Measurements from ENCODE around the gene NEXN.

The NEXN gene

DNA sequence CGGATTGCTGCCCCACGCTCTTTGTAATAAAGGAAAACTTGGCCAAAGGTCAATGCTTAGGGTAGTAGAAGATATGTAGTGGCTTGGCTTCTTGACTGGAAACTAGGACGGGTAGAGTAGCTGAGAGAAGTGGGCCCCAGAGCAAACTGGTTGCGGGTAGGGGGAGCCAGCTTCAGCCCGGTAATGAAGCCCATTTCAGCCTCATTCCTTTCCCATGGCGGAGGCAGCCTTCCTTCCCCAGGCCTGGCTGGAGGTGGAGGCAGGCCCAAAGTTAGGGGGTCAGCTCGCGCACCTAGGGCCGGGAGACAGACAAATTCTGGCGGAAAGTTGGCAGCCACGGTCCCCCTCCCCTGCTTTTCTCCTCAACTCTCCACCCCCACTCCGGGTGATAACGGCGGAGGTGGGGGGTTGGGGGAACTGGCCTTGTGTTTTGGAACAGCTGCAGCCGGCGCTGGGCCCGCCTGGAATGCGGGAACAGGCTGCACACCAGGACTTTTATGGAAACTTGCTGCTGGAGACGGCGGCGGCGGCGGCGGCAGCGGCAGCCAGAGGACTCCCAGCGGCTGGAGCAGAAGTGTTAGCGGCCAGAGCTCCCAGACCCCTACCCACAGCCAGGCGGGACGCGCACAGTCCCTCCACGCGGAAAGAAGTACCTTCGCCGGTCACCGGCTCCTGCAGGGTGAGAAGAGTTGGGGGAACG, at the start of gene NEXN:
TSS of gene NEXN (plus strand) at position 544 of the 700 bp plus-strand sequence. CDS start 27,483 bp downstream, outside the sequence.
- DNase-seq (ENCODE audit: low read depth) = no peak

DNA sequence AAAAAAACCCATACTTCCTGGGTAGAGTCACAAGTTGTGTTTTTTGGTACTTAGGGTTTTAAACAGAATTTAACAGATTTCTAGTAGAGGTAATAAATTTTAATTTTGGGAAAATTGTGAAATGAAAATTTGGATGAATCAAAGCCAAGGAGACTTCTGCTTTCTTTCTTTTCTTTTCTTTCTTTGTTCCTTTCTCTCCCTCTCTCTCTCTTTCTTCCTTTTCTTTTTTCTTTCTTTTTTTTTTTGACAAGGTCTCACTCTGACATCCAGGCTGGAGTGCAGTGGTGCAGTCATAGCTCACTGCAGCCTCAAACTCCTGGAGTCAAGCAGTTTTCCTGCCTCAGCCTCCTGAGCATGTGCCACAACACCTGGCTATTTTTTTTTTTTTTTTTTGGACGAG, 46.9 kb upstream of the NEXN start:
- DNase-seq (ENCODE audit: low read depth) = no peak

DNA sequence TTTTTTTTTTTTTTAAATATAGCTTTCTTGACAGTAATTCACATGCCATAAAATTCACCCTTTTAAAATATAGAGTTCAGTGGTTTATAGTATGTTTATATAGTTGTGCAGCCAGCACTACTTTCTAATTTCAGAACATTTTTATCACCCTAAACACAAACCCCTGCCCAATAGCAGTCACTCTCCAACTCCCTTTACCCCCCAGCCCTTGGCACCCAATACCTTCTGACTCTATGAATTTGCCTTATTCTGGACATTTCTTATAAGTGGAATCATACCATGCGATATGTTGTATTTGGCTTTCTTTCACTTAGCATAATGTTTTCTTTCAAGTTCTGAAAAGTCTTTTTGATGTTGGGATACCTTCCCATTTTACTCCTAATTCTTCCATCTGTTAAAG, 42.5 kb upstream of the NEXN start:
- no peak for DNase-seq (ENCODE audit: low read depth)

DNA sequence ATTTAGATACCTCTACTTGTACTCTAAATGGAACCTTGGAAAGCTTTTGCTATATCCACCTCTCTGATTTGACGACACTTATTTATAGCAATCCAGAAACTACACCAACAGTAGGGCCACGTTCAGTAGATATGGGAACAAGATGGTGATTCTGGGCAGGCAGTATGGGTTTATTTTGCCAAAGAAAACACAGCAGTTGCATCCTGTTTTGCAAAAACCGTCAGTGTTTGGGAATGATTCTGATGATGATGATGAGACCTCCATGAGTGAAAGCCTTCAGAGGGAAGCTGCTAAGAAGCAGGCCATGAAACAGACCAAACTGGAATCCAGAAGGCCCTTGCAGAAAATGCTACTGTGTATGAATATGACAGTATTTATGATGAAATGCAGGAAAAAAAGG, 41.5 kb upstream of the NEXN start:
- DNase-seq (ENCODE audit: low read depth) = no peak

DNA sequence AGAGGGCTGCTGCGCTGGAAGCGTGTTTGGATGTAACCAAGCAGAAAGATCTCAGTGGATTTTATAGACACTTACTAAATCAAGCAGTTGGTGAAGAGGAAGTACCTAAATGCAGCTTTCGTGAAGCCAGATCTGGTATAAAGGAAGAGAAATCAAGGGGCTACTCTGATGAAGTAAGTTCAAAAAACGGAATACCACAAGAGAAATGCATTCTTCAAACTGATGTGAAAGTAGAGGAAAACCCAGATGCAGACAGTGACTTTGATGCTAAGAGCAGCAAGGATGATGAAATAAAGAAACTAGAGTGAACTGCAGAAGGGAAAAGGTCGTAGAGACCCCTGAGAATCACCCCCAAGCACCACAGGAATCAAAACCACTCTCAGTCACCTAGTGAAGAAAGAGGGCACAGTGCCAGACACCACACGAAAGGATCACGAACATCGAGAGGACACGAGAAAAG, 40.8 kb upstream of the NEXN start:
- no peak for DNase-seq (ENCODE audit: low read depth)

DNA sequence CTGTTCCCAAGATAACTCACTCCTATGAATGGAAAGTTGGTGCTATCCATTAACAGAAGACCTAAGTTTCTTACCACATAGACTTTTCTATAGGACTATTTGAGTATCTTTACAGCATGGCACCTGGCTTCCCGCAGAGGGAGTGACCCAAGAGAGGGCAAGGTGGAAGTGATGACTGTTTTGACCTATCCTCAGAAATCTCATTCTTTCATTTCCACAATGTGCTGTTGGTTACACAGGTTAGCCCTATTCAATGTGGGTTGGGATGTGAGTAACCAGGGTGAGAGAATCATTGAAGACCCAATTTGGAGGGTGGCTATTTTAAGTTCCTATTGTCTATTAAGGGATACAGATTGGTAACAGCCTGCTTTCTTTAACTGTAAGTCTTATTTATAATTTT, 38.3 kb upstream of the NEXN start:
- no peak for DNase-seq (ENCODE audit: low read depth)

DNA sequence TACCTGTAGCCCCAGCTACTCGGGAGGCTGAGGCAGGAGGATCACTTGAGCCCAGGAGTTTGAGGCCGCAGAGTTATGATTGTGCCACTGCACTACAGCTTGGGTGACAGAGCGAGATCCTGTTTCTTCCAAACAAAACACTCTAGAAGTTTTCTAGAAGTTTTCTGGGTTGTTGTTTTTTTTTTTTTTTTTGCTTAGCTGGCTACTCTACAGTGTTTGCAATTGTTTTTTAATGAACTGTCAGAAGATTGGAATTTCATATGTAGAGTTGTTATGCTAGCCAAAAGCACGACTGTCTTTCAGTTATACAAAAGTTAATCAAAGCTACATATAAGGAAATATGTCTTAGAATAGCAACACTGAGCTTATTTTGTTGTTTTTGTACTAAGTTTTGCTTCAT, 30.9 kb upstream of the NEXN start:
- no peak for DNase-seq (ENCODE audit: low read depth)

DNA sequence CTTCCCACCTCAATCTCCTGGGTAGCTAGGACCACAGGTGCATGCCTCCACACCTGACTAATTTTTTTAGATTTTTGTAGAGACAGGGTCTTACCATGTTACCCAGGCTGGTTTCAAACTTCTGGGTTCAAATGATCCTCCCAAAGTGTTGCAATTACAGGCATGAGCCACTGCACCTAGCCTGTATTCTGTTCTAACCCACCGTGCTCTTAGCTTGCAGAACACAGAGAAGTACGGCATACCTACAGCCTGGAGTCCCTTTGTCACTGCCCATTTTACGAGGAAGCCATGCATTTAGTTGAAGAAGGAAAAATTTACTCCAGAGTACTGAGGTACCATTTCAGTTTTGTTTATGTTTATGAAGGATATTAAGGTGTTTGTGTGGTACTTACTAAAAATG, 29.7 kb upstream of the NEXN start:
- DNase-seq (ENCODE audit: low read depth) = no peak

DNA sequence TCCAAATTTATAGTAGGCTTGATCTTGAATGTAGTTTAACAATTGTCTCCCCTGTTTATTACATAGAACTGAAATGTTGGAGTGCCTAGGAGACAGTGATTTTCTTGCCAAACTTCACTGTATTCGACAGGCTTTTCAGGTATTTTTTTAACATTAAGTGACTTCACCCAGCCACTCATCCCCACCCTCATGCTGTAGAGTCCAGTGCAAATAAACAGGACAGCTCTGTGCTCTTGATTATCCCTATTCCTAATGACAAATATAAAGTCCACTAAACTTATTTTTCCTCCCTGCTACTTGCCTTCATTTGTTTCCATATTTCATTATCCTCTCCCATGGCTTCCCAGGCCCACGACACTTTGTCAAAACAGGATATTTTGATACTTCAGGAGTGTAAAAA, 29.2 kb upstream of the NEXN start:
- no peak for DNase-seq (ENCODE audit: low read depth)

DNA sequence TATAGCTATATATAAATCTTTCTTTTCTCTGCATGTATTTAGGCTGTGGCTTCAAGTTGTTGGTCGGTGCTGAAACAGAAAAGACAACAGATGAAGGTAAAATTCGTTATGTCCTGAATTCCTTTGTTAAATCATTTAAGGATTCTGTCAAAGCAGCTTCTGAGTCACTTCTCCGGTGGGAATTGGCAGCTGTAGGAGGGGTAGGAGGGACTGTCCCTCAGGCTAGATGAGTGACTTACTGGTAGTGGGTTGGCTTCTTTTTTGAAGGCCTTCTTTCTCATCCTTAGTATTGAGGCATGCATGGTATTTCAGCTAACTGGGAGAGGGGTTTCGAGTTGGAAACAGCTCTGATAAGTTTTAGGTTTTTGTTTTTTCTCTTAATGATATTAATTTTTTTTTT, 22.1 kb upstream of the NEXN start:
- DNase-seq (ENCODE audit: low read depth) = no peak

DNA sequence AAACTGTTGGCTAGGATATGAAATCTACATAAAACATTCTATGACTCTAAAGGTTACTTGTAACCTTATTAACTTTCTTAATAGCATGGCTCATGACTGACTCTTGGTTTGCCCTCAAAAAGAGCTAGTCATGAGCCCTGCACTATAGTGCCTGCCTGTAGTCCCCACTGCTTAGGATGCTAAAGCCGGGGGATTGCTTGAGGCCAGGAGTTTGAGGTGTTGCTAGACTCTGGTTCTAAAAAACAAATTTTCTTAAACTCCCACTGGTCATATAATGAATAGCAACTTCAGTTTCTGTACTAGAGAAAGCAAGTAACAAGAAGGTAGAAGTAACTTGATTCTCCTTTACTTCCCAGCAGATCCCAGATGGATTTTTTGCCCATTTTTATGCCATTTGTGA, 15.8 kb upstream of the NEXN start:
- DNase-seq (ENCODE audit: low read depth) = no peak

DNA sequence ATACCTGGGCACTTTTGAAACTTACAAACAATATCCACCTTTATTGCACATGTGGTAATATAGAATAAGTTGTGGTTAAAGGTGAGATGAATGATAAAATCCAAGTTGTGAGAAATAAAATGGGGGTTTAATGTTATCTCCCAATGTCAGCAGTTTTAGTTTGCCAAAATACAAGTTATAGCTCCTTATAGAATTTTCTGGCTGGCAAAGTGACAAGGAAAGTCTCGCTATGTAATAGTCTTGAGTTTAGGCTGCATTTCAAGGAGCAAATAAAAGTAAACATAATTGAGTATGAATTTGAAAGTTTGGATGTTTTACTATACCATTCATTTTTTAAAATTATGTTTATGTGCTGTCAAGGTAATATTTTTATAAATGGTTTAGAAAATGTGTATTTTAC, 15.0 kb upstream of the NEXN start:
- DNase-seq (ENCODE audit: low read depth) = no peak

DNA sequence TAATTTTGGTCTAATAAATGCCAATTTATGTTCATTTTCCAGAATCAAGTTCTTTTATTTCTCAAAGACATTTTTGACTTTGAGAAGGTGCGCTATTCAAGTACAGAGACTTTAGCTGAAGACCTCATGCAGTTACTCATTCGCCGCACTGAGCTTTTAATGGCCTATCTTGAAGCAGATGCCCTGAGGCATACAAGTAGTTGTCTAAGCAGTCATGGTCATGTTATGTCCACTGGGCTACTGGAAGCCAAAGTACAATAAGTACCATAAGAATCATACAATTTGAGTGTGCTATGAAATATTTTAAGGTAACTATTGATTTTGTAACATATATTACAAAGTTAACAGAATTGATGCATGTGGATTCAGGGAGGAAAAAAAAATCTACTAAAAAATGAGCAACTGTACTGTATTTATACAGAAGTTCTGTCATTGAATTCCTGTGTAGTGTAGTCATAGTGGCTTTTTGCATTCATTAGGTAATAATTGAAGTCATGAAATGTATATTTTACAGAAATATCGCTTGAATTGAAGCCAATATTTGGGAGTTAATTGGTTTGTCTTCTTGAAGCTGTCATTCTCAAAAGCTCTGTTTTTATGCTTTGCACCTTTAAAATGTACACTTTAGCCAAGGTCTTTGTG, 13.5 kb upstream of the NEXN start:
- DNase-seq (ENCODE audit: low read depth) = no peak

DNA sequence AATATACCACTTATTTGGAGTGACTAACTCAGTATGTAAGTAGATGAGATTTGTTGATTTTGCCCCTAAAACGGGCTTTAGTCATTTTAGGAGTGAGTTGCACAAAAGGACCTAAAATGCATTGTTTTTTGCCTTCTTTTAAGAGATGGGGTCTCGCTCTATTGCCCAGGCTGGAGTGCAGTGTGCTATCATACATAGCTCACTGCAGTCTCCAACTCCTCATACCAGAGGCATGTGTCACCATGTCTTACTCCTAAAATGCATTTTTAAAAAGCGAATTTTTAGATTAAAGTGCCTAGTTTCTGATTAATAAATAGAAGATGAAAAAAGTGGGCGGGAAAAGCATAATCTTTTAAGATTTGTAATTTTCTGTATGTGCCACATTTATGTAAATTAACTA, 11.5 kb upstream of the NEXN start:
- no peak for DNase-seq (ENCODE audit: low read depth)

DNA sequence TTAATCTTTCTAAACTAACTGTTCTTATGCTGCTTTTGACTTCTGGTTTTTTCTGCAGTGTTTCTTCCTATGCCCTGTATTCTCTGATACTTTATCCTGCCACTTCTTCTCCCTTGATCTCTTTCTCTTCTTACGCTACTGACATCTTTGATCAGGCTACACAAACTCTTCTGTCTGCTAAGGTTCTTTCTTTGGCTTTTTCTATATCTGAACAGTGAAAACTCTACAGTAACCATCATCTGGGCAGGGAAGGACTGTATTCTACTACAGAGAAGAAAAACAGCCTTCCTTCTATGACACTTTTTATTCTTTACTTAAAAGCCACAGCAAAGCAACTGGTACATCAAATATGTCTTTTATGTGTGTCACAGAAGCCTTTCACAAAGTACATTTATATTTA, 7.4 kb upstream of the NEXN start:
- no peak for DNase-seq (ENCODE audit: low read depth)

DNA sequence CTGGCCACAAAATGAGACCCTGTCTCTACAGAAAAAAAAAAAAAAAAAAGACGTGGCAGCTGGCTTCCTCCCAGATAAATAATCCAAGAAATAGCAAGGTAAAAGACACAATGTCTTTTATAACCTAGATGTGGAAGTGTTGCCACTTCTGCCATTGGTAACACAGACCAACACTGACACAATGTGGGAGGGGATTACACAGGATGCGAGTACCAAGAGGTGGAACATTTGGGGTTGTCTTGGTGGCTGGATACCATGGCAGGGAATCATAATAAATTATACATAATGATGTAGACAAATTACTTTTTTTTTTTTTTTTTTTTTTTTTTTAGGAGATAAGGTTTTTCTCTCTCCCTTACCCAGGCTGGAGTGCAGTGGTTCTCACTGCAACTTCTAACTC, 6.0 kb upstream of the NEXN start:
- DNase-seq (ENCODE audit: low read depth) = no peak

DNA sequence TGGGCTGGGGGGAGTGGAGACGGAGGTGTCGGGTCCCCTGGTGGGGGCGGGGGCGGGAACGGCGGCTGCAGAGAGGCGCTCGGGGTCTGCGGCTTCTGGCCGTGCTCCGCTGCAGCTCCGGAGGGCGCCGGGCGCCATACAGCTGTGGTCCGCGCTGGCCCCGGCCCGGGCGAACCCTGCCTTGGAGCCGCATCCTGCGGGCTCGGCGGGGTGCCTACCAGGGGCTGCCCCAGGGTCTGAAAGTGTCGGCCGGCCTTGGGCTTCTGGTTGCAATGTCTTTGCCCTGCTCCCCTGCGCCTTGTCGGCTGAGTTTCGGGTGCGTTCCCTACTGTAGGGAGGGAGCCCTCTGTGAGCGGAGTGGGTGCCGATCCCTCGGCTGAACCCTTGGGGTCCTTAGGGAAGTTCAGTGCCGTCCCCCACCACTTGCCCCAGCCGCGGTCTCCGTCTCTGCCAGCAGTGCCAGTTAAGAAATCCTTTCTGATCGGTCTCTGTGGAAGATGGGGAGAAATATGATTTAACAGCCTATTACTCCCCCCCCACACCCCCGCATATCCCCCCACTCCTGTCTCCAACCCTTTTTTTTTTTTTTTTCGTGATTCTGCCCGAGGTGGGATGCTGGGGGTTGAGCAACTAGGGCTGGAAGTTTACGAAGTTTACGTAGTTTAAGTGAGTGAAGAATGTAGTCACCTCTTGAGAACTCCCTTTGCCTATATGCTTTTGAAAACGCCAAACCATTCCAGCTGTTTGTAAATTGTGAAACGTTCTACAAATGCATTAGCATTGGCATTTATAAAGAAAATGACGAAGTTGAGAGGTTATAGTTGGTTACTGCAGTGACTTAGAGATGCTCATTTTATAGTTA, 588 bp downstream of the NEXN start:
- no peak for DNase-seq (ENCODE audit: low read depth)

DNA sequence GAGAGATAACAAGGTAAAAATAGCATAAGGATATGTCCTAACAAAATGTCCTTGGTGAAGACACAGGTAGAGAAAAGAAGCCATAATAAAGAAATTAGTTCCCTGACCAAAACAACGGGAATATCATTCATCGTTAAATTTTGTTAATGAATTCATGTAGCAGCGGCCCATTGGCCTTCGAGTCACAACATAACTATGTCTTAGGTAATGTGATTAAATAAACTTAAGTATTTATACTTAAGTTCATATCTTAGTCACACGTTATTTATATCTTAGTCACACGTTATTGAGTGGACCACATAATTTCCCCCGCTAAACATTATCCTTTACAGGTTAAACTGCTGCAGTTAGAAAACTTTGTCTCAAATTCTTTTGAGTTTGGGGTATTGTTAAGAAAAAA, 1.2 kb downstream of the NEXN start:
- no peak for DNase-seq (ENCODE audit: low read depth)

DNA sequence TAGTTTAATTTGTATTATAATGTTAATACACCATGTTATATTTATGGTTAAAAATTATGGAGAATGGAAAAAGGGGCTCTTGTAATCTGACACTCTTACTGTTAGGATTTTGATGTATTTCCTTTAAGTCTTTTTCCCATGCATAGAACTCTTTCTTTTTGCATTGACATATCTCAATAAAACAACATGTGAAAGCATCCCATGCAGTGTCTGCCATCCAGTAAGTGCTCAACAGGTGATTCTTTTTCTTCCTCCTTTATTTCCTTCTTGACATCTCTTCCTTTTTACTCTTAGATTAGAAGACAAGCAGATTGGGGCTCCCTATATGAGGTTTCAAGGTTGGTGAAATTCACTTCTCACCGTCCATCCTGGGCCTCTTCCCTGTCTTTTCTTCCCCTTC, 2.8 kb downstream of the NEXN start:
- no peak for DNase-seq (ENCODE audit: low read depth)

DNA sequence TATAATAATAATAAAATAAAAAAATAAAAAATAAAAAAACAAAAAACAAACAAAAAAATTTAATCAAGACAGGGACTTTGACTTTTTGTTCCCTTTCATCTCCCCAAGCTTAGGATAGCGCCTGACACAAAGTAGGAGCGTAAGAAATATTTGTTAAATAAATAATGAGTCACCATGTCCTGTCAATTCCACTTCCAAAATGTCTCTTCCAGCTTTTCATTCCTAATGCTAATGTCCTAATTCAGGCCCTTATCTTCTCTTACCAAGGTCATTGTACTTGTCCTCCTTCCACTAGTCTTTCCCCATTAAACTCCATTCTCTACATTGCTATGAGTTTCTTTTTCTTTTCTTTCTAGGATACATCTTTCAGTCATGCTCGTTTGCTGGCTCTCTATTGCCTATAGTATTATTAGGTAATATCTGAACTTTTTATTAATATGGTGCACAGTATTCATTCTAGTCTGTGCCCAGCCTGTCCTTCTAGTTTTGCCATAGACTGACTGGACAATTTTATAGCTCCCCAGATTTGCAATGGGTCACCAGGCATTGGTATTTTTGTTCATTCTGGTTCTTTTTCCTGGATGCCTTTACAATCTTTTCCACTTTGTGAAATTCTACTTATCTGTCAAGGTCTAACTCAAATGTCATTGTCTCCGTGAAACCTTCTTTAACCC, 11.4 kb downstream of the NEXN start:
- DNase-seq (ENCODE audit: low read depth) = no peak

DNA sequence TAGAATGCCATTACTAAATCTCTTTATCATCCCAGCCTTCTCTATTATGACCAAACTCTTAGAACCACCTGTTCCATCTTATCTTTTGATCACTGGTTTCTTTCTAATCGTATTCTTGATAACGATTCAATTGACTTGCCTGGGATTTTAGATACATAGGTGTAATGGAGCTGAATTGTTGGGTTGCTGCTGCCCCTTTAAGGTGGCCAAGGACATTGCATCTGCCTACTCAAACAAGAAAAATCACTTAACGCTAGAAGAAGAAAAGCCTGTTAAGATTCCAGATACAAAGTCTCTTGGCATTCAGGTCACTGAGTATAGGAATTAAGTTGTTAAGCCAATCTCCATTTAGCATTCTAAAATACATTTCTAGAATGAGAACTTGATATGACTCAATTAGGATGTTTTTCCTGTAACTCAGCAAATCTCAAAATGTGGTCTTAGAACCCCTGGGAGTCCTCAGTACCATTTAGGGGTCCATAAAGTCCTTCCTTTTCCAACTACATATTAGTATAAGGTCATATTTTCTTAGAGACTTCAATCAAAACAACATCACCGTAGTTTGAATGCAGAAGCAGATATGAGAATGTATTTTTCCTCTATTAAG, 12.4 kb downstream of the NEXN start:
- DNase-seq (ENCODE audit: low read depth) = no peak

DNA sequence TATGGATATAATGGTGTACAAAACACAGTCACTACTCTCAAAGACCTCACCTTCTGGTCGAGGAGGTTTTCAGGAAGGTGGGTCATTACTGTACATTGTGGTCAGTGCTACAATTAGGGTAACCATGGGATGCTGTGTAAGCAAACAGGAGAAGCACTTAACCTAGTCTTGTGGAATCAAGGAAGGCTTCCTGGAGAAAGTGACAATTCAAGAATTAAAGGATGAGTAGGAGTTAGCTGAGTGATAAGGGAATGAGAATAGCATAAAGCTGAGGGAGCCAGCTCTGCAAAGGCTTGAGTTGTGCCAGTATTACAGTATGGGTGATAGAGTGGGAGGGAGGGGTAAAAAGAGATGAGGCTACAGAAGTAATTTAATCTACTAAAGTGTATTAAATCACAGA, 17.2 kb downstream of the NEXN start:
- DNase-seq (ENCODE audit: low read depth) = no peak

All from activated T-helper 9 cell treated with anti-CD3 and anti-CD28 coated beads, Interleukin-2, amount 50 U/mL, for 16 hours (primary cell).